ENCODE results near the gene GRAMD2A.

The GRAMD2A gene

DNA sequence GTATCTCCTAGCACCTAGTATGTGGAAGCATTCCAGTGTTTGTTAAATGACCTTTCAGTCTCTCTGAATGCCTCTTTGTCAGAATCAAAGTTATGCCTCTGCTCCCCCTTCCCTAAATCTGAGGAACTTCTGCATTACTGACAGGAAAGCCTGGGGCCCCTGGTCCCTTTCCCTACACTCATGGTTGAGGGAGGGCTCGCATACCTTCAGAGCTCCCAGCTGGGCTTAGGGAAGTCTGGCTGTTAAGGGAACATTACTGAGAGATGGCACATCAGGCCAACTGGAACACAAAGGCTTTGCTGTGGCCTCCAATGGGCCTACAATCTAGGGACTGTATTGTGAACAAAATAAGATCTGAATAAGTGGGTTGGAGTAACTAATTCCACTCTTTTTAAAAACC, 23.1 kb upstream of the GRAMD2A start:
- no peaks in the 10 kb centered on the region for H3K27me3 ChIP-seq
- H3K36me3 ChIP-seq = peaks cover 99% of the 10 kb centered on the region
- H3K9ac ChIP-seq = no peak overlapping the region
- H3K4me2 ChIP-seq = no peak overlapping the region
- no peaks in the 10 kb centered on the region for H3K9me3 ChIP-seq
- H3K4me1 ChIP-seq = peaks cover 33% of the 10 kb centered on the region
- no peak for TF ChIP-seq Cebpa-rat (IDR thresholded peaks at IDR 0.05)
- peaks cover 100% of the 10 kb centered on the region for H4K20me1 ChIP-seq
- no peak overlapping the region for H3K27ac ChIP-seq
- H3K4me3 ChIP-seq = no peak overlapping the region

DNA sequence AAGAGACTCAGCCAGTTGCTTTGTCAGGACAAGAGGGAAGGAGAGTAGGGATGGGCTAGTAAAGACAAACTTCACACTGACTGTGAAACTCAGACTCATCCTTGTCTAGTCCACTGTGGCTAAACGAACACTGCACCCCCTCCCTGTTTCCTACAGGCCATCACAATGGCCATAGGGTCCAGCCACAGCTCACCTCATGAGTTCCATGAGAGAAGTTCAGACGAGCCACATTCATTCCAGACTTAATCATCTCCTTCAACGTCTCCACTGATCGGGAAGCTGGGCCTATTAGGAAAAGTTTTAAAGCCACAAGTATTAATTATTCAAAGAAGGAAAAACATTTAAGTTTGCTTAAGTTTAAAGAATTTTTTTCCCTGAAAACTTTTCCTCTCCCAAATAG, 19.6 kb upstream of the GRAMD2A start:
- TF ChIP-seq Cebpa-rat (IDR thresholded peaks at IDR 0.05) = no peak
- no peaks in the 10 kb centered on the region for H3K9me3 ChIP-seq
- H3K4me1 ChIP-seq = peaks cover 3% of the 10 kb centered on the region
- no peak overlapping the region for H3K4me3 ChIP-seq
- H3K9ac ChIP-seq = no peak overlapping the region
- no peaks in the 10 kb centered on the region for H3K27me3 ChIP-seq
- peaks cover 100% of the 10 kb centered on the region for H4K20me1 ChIP-seq
- no peak overlapping the region for H3K27ac ChIP-seq
- peaks cover 99% of the 10 kb centered on the region for H3K36me3 ChIP-seq
- no peak overlapping the region for H3K4me2 ChIP-seq

DNA sequence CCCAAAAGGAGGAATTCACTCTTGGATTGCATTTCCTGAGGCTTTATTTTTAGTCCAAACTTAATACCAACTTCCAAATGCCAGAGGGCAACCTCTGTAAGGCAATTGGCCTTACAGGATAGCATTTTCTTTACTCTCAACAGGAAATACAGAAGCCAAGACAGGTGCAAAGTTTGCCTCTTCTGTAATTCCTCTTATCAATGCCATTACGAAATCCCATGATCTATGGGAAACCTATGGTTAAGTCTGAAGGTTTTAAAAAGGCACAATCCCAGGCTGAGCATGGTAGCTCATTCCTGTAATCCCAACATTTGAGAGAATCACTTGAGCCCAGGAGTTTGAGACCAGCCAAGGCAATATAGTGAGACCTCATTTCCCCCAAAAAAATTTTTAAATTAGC, 18.5 kb upstream of the GRAMD2A start:
- Histone ChIP-seq H3K4me3 (no peak overlapping the region), H3K36me3 (peaks cover 100% of the 10 kb centered on the region), H3K9ac (no peak overlapping the region), H3K27me3 (no peaks in the 10 kb centered on the region), H4K20me1 (peaks cover 100% of the 10 kb centered on the region), H3K4me1 (no peaks in the 10 kb centered on the region), H3K4me2 (no peak overlapping the region), H3K9me3 (no peaks in the 10 kb centered on the region), H3K27ac (no peak overlapping the region)
- no peak for TF ChIP-seq Cebpa-rat (IDR thresholded peaks at IDR 0.05)

DNA sequence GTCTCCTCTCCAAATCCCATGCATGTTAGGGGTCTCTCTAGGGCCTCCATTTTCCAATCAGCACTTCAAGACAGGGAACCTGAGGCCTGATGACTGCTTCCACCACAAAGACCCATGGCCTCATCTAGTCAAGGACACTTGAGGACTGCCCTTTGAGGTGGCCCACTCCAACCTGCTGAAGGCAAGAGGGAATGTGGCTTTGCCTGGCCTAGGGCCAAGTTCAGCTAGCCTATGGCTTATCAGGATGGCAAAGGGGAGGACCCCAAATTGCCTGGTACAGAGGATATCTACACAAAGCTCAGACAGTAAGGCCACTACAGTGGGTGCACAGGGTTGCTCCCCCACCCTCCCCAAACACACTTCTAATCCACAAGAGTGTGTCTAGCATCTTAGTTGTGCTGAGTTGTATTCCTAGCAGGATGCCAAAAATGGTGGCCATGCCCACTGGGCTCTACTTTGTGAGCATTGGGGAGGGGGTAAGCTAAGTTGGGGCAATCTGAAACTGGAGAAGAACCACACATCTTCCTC, 10.0 kb upstream of the GRAMD2A start:
- peaks cover 31% of the 10 kb centered on the region for H3K4me1 ChIP-seq
- H3K4me2 ChIP-seq = no peak overlapping the region
- H3K9ac ChIP-seq = no peak overlapping the region
- peaks cover 100% of the 10 kb centered on the region for H3K36me3 ChIP-seq
- H3K9me3 ChIP-seq = no peaks in the 10 kb centered on the region
- H3K4me3 ChIP-seq = no peak overlapping the region
- H3K27ac ChIP-seq = no peak overlapping the region
- no peak for TF ChIP-seq Cebpa-rat (IDR thresholded peaks at IDR 0.05)
- no peaks in the 10 kb centered on the region; the same call in 1 of the 2 replicates for H3K27me3 ChIP-seq
- H4K20me1 ChIP-seq = peaks cover 99% of the 10 kb centered on the region

DNA sequence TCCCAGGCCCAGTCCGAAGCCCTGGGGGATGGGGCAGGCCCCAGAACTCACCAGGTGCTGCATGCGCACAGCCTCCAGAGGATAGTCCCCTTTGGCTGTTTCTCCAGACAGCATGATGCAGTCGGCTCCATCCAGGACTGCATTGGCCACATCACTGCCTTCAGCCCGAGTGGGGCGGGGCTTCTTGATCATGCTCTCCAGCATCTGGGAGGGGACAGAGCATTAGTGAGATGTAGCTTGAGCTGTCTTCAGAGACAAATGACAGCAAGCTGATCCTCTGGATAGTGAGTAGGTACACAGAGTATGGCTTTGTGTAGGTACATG, 9.1 kb upstream of the GRAMD2A start:
- peaks cover 99% of the 10 kb centered on the region for H4K20me1 ChIP-seq
- H3K27ac ChIP-seq = no peak overlapping the region
- no peaks in the 10 kb centered on the region for H3K9me3 ChIP-seq
- peaks cover 41% of the 10 kb centered on the region for H3K4me1 ChIP-seq
- no peak overlapping the region for H3K4me3 ChIP-seq
- peaks cover 100% of the 10 kb centered on the region for H3K36me3 ChIP-seq
- no peak overlapping the region for H3K9ac ChIP-seq
- no peaks in the 10 kb centered on the region; the same call in 1 of the 2 replicates for H3K27me3 ChIP-seq
- H3K4me2 ChIP-seq = no peak overlapping the region
- no peak for TF ChIP-seq Cebpa-rat (IDR thresholded peaks at IDR 0.05)

DNA sequence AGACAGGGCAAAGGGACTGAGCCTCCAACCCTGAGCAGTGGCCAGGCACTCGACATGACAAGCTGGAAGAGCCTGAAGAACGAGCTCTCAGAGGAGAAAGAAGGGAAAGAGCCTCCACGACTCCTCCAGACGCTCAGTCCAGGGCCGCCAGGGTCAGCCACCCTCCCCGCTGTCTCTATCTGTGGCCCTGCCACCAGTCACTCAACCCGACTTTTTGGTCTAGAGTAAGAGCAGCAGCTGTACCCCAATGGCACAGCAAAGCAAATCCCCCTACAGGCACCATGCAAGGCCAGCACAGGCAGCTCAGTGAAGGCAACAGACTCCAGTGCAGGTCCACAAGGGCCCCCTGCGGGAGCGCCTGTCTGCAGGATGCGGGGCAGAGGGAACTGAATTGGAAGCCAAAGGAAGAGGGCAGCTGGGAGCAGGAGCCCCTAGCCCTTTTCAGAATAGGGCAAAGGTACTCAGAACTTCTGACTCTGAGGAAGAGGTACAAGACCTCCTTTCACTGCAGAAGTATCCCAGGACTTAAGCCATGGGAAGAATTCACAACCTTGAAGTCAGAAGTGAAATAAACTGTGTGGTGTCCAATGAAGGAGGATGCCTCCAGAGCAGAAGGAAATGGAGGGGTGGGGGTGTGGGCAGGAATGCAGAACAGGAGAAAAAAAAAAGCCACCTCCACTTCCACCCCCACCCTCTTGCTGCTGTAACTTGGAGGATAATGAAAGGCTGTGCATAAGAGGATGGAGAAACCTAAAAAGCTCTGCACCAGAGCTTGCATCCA, 8.5 kb upstream of the GRAMD2A start:
- Histone ChIP-seq H3K9ac (no peak overlapping the region), H3K27me3 (no peaks in the 10 kb centered on the region; the same call in 1 of the 2 replicates), H3K9me3 (no peaks in the 10 kb centered on the region), H3K4me1 (peaks cover 47% of the 10 kb centered on the region), H3K36me3 (peaks cover 100% of the 10 kb centered on the region), H3K4me3 (no peak overlapping the region), H4K20me1 (peaks cover 99% of the 10 kb centered on the region), H3K27ac (no peak overlapping the region), H3K4me2 (no peak overlapping the region)
- no peak for TF ChIP-seq Cebpa-rat (IDR thresholded peaks at IDR 0.05)

DNA sequence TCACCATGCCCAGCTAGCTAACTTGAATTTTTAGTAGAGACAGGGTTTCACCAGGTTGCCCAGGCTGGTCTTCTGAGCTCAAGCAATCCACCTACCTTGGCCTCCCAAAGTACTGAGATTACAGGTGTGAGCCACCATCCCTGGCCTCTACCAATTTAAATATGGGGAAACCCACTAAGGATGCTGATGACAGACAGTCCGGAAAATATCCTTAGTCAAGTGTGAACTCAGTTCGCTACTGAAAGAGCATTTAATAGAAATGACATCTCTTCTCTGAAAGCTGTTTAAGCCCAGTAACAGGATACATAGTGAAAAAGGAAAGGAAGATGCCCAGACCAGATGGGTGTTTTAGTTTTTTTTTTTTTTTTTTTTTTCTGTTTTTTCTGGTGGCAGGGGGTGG, 7.7 kb upstream of the GRAMD2A start:
- H3K9me3 ChIP-seq = no peaks in the 10 kb centered on the region
- H3K4me2 ChIP-seq = no peak overlapping the region; the same call in 1 of the 2 replicates
- H3K4me3 ChIP-seq = no peak overlapping the region
- H3K4me1 ChIP-seq = peaks cover 50% of the 10 kb centered on the region
- H3K27me3 ChIP-seq = no peaks in the 10 kb centered on the region; the same call in 1 of the 2 replicates
- no peak overlapping the region for H3K27ac ChIP-seq
- H4K20me1 ChIP-seq = peaks cover 99% of the 10 kb centered on the region
- H3K36me3 ChIP-seq = peaks cover 100% of the 10 kb centered on the region
- no peak for TF ChIP-seq Cebpa-rat (IDR thresholded peaks at IDR 0.05)
- no peak overlapping the region for H3K9ac ChIP-seq

DNA sequence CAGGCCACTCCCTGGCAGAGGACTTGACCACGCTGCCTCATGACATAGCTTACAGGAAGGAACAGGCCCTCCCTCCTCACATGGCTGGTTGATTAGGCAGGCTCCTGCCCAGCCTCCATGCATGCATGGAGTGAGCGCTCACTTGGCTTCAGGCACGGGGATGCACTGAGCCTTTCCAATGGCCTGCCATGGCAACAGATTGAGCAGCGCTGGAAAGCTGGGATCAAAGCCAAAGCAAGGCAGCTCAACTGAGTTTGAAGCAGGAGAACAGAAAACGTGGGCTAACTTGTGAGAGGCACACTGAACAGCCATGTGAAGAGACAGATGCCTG, 5.9 kb upstream of the GRAMD2A start:
- H3K4me1 ChIP-seq = peaks cover 50% of the 10 kb centered on the region
- H3K27ac ChIP-seq = peak overlapping the region; percentile 18; the same call in 1 of the 2 replicates
- H3K36me3 ChIP-seq = peaks cover 100% of the 10 kb centered on the region
- no peak overlapping the region; the same call in 1 of the 2 replicates for H3K9ac ChIP-seq
- H3K4me2 ChIP-seq = peak overlapping the region; percentile 3; the same call in 1 of the 2 replicates
- TF ChIP-seq Cebpa-rat (IDR thresholded peaks at IDR 0.05) = no peak
- no peak overlapping the region for H3K4me3 ChIP-seq
- H3K27me3 ChIP-seq = peaks cover 8% of the 10 kb centered on the region
- peaks cover 100% of the 10 kb centered on the region for H4K20me1 ChIP-seq
- H3K9me3 ChIP-seq = no peaks in the 10 kb centered on the region

DNA sequence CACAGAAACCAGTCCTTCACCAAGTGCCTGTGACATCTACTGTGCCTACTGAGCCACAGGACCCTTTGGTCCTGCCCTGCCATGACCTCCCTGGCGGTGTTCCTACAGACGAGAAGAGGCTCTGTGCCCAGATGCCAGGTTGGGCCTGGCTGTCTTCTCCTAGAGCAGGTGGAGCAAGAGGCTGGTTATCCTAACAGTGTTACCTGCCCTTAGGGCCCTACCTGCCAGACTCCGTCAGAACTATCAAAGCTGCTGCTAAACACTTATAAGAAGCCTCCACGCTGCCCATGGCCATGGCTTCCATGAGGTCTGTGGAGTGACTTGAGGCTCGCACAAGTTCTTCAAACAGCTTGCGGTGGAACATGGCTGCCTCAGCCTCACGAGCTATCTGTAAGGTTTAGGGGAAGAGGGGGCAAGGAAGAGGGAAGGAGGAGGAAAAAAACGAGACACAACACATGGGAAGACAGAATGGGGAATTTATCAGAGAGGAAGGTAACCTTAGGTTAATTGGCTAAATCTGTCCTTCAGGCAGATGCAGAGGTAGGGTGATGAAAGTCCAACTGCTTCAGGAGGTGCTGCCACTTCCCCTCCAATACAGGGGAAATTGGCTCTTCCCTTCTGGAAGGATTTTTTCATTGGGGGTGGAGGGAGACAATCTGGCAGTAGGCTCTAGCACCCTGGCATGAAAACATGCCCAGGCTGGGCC, 5.4 kb upstream of the GRAMD2A start:
- TF ChIP-seq Cebpa-rat (IDR thresholded peaks at IDR 0.05) = no peak
- H4K20me1 ChIP-seq = peaks cover 100% of the 10 kb centered on the region
- H3K9me3 ChIP-seq = no peaks in the 10 kb centered on the region
- peak overlapping the region; percentile 17 for H3K9ac ChIP-seq
- H3K4me1 ChIP-seq = peaks cover 50% of the 10 kb centered on the region
- H3K36me3 ChIP-seq = peaks cover 100% of the 10 kb centered on the region
- H3K27ac ChIP-seq = peak overlapping the region; percentile 18; the same call in 1 of the 2 replicates
- H3K4me2 ChIP-seq = peak overlapping the region; percentile 48; the same call in 1 of the 2 replicates
- no peak overlapping the region for H3K4me3 ChIP-seq
- peaks cover 14% of the 10 kb centered on the region for H3K27me3 ChIP-seq

DNA sequence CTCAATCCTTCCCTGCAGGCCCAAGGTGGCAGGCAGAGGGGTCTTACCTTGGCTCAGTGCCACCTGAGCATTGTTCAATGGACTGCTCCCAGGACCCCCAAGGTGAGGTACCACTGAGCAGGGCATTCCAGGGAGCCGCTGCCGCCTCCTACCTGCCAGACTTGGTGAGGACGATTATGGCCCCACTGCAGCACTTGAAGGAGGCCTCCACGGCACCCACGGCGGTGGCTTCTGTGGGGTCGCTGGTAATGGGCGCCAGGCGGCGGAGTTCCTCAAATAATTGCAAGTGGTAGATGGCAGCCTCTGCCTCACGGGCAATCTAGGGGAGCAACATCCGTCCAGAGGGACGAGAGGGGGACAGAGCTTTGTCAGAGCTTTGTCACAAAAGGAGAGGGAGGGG, 4.7 kb upstream of the GRAMD2A start:
- peaks cover 95% of the 10 kb centered on the region for H3K36me3 ChIP-seq
- peak overlapping the region; percentile 18; the same call in 1 of the 2 replicates for H3K27ac ChIP-seq
- H3K4me3 ChIP-seq = no peak overlapping the region
- H3K27me3 ChIP-seq = peaks cover 19% of the 10 kb centered on the region
- peak overlapping the region; percentile 48; the same call in 1 of the 2 replicates for H3K4me2 ChIP-seq
- TF ChIP-seq Cebpa-rat (IDR thresholded peaks at IDR 0.05) = no peak
- peak overlapping the region; percentile 17; the same call in 1 of the 2 replicates for H3K9ac ChIP-seq
- H3K4me1 ChIP-seq = peaks cover 50% of the 10 kb centered on the region
- H4K20me1 ChIP-seq = peaks cover 97% of the 10 kb centered on the region
- no peaks in the 10 kb centered on the region for H3K9me3 ChIP-seq

All from BLaER1 (cell line).